Esophagus muscularis mucosa (tissue), 4 donors: ENCODE measurements around the gene NADSYN1. TPM values are rescaled to one million over a fixed set of nuclear protein-coding genes. Genes with fewer than 3 reads are reported as not detected.

Experiments
- DNase-seq: peaks from one replicate; pipeline ENCODE4 v3.0.0-alpha.2; 2017; ENCODE audit errors: extremely low spot score
- H3K27ac ChIP-seq, 4 donors: fragments of 200-600 bp; sonication (generic); replicated peaks in 1 of 4; 1 replicate in 3 of 4; 2 replicates in 1 of 4; pipeline ENCODE4 v1.5.1; 2016 to 2019; ENCODE audit warnings: mild to moderate bottlenecking in 1 of 4
- H3K27me3 ChIP-seq, 4 donors: fragments of 200-600 bp; sonication (generic); one replicate each; pipeline versions ENCODE4 v1.5.1 to v1.6.0; 2016 to 2019
- H3K36me3 ChIP-seq, 4 donors: fragments of 200-600 bp; sonication (generic); one replicate each; pipeline ENCODE4 v1.5.1; 2016 to 2019
- H3K4me1 ChIP-seq, 4 donors: fragments of 200-600 bp; sonication (generic); one replicate each; pipeline ENCODE4 v1.5.1; 2016 to 2019
- H3K4me3 ChIP-seq, 4 donors: fragments of 200-600 bp; sonication (generic); 1 replicate in 2 of 4; 2 replicates in 2 of 4; pipeline ENCODE4 v1.5.1; 2016 to 2019; ENCODE audit warnings: mild to moderate bottlenecking in 4 of 4, moderate library complexity in 1 of 4
- H3K9me3 ChIP-seq, 4 donors: fragments of 200-600 bp; sonication (generic); 1 replicate in 3 of 4; 2 replicates in 1 of 4; pipeline ENCODE4 v1.5.1; 2016 to 2019
- CTCF ChIP-seq, 3 experiments: fragments of 200-600 bp in 2 of 3; fragments of 450-650 bp in 1 of 3; sonication (generic) in 2 of 3; IDR thresholded peaks; one replicate each; pipeline ENCODE4 v1.5.1; 2017 to 2019; ENCODE audit warnings: antibody characterized with exemption in 3 of 3, mild to moderate bottlenecking in 2 of 3, moderate library complexity in 1 of 3
- EP300 ChIP-seq: sonication (generic); formaldehyde crosslinking; IDR thresholded peaks from one replicate; pipeline ENCODE4 v1.6.1; 2017; ENCODE audit warnings: antibody characterized with exemption
- POLR2A ChIP-seq: fragments of 450-650 bp; IDR thresholded peaks from one replicate; pipeline ENCODE4 v1.6.1; 2017; ENCODE audit warnings: antibody characterized with exemption, moderate library complexity, mild to moderate bottlenecking, low read depth
- POLR2AphosphoS5 ChIP-seq, 2 donors: sonication (generic); formaldehyde crosslinking; IDR thresholded peaks; one replicate each; pipeline ENCODE4 v1.6.1; 2017; ENCODE audit warnings: antibody characterized with exemption in 2 of 2
- WGBS: methylation state at CpG from one replicate; pipeline ENCODE4 v1.1.5; 2018; 5-methylcytosine and 5-hydroxymethylcytosine counted together
- intact Hi-C: fragments of 100-400 bp; cut with DNase I; formaldehyde crosslinking; loops from one replicate; pipeline ENCODE4 v1.15.1; 2023
- total RNA-seq, 4 donors: library from RNA; depleted of rRNA; stranded (reverse); fragments of >200 nt; gene quantifications; one replicate each; pipeline versions ENCODE4 v1.1.0 to v1.2.1, GENCODE V29; 2016

Gene NADSYN1
- total RNA-seq, 4 donors from 2014 or later, result 38.4 to 44.4 (median 42.2) TPM

DNA sequence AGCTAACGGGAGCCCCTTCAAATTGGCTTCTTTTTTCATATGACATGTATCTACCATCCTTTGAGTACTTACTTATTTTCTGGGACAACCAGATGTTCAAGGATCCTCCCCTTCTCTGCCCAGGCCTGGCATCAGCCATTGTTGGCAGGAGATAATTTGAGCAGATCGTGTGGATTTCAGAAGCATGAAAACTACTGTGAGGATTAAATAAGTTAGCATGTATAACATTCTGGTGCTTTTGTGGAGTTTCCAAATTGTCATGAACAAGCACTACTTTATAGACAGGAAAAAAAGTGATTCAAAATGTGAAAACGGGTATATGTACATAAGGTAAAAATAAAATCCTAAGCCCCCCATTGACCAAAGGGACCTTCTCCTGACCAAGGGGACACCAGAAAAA lies 2.1 kb upstream of the NADSYN1 start:
- peaks cover 36 to 61% (median 54%) of the 10 kb centered on the region in 4 donors for H3K4me1 ChIP-seq
- 97% methylated on average over 3 of the region's 3 CpGs for WGBS
- H3K27ac ChIP-seq, result no peak overlapping the region
- no peak for DNase-seq
- no peak for TF ChIP-seq POLR2A
- no peak for TF ChIP-seq POLR2AphosphoS5 (IDR thresholded peaks at IDR 0.05)
- TF ChIP-seq CTCF (IDR thresholded peaks at IDR 0.05), result no peak
- no peak for TF ChIP-seq EP300
- no peak overlapping the region for H3K4me3 ChIP-seq
- intact Hi-C loops, result no loop called here
- peaks cover 6 to 12% (median 11%) of the 10 kb centered on the region in 4 donors for H3K36me3 ChIP-seq
- H3K9me3 ChIP-seq, result no peaks in the 10 kb centered on the region
- H3K27me3 ChIP-seq, result no peaks in the 10 kb centered on the region

- TF ChIP-seq POLR2A (no peak), EP300 (no peak)
- no peak for DNase-seq
- Histone ChIP-seq H3K27ac (peak overlapping the region; percentile 73 to 88 (median 84)), H3K36me3 (peaks cover 7 to 20% (median 18%) of the 10 kb centered on the region in 4 donors), H3K4me3 (peak overlapping the region in 3 of 4 donors; percentile 72 to 81 (median 78)), H3K9me3 (no peaks in the 10 kb centered on the region), H3K4me1 (peaks cover 36 to 61% (median 54%) of the 10 kb centered on the region in 4 donors), H3K27me3 (no peaks in the 10 kb centered on the region)
- intact Hi-C loops, result no loop called here
- 77% methylated on average over 9 of the region's 9 CpGs for WGBS
Observed at GRCh38 chr11:71451596-71452198, 1.3 kb upstream of the NADSYN1 start.

GRCh38 chr11:71452199-71453036 lies 585 bp upstream of the NADSYN1 start:
- H3K9me3 ChIP-seq, result no peaks in the 10 kb centered on the region
- no peak for DNase-seq
- H3K4me1 ChIP-seq, result peaks cover 35 to 57% (median 52%) of the 10 kb centered on the region in 4 donors
- 8% methylated on average over 37 of the region's 40 CpGs for WGBS
- intact Hi-C loops, result no loop called here
- no peaks in the 10 kb centered on the region for H3K27me3 ChIP-seq
- TF ChIP-seq CTCF (IDR thresholded peaks at IDR 0.05) (no peak), POLR2AphosphoS5 (IDR thresholded peaks at IDR 0.05) (peak; percentile 22 to 48)
- H3K36me3 ChIP-seq, result peaks cover 7 to 27% (median 26%) of the 10 kb centered on the region in 4 donors
- peak overlapping the region; percentile 72 to 89 (median 80) for H3K4me3 ChIP-seq
- H3K27ac ChIP-seq, result peak overlapping the region; percentile 73 to 88 (median 84)

GRCh38 chr11:71453918-71454304 lies 908 bp downstream of the NADSYN1 start:
- Histone ChIP-seq H3K27me3 (no peaks in the 10 kb centered on the region), H3K36me3 (peaks cover 19 to 42% (median 40%) of the 10 kb centered on the region in 4 donors), H3K4me3 (peak overlapping the region; percentile 72 to 89 (median 80)), H3K9me3 (no peaks in the 10 kb centered on the region), H3K4me1 (peaks cover 27 to 46% (median 41%) of the 10 kb centered on the region in 4 donors), H3K27ac (peak overlapping the region in 1 of 4 donors; percentile 73)
- WGBS, result 63% methylated on average over 7 of the region's 7 CpGs
- no peak for TF ChIP-seq POLR2A
- no peak for TF ChIP-seq POLR2AphosphoS5 (IDR thresholded peaks at IDR 0.05)
- no peak for TF ChIP-seq CTCF (IDR thresholded peaks at IDR 0.05)
- TF ChIP-seq EP300, result no peak
- DNase-seq, result no peak
- intact Hi-C loops, result no loop called here

GRCh38 chr11:71454470-71455113 lies 1.6 kb downstream of the NADSYN1 start:
- DNase-seq, result no peak
- intact Hi-C loops, result no loop called here
- Histone ChIP-seq H3K4me1 (peaks cover 23 to 39% (median 35%) of the 10 kb centered on the region in 4 donors), H3K36me3 (peaks cover 26 to 49% (median 47%) of the 10 kb centered on the region in 4 donors), H3K27me3 (no peaks in the 10 kb centered on the region), H3K4me3 (peak overlapping the region in 2 of 4 donors; percentile 72 to 78), H3K27ac (no peak overlapping the region), H3K9me3 (no peaks in the 10 kb centered on the region)
- WGBS, result 75% methylated on average over 7 of the region's 7 CpGs
- no peak for TF ChIP-seq POLR2AphosphoS5 (IDR thresholded peaks at IDR 0.05)
- TF ChIP-seq EP300, result no peak
- no peak for TF ChIP-seq POLR2A
- no peak for TF ChIP-seq CTCF (IDR thresholded peaks at IDR 0.05)
